ENCODE data around the gene ITIH3.

The ITIH3 gene

GRCh38 chr3:52793702-52794611 is 639 bp upstream of the ITIH3 start:
- no peak for DNase-seq (ENCODE audit: low read depth, low spot score)

- no peak for DNase-seq (ENCODE audit: low read depth, low spot score)
These were observed 803 bp downstream of the ITIH3 start for GRCh38 chr3:52795298-52795900.

- no peak for DNase-seq (ENCODE audit: low read depth, low spot score)
These were observed 1.8 kb downstream of the ITIH3 start for GRCh38 chr3:52796411-52796810.

GRCh38 chr3:52798376-52798977 is 3.9 kb downstream of the ITIH3 start:
- DNase-seq (ENCODE audit: low read depth, low spot score): no peak

GRCh38 chr3:52798978-52799476 is 4.4 kb downstream of the ITIH3 start:
- DNase-seq (ENCODE audit: low read depth, low spot score): no peak

GRCh38 chr3:52800079-52800478 is 5.5 kb downstream of the ITIH3 start:
- DNase-seq (ENCODE audit: low read depth, low spot score): no peak

- no peak for DNase-seq (ENCODE audit: low read depth, low spot score)
These were observed 7.2 kb downstream of the ITIH3 start for GRCh38 chr3:52801839-52802238.

GRCh38 chr3:52805270-52806039 is 10.9 kb downstream of the ITIH3 start:
- no peak for DNase-seq (ENCODE audit: low read depth, low spot score)

GRCh38 chr3:52809149-52809548 is 14.6 kb downstream of the ITIH3 start:
- DNase-seq (ENCODE audit: low read depth, low spot score): no peak

GRCh38 chr3:52809662-52810377 is 15.2 kb downstream of the ITIH3 start:
- DNase-seq (ENCODE audit: low read depth, low spot score): no peak

- DNase-seq (ENCODE audit: low read depth, low spot score): no peak
These were observed 16.3 kb downstream of the ITIH3 start for GRCh38 chr3:52810923-52811322.

- DNase-seq (ENCODE audit: low read depth, low spot score): no peak
These were observed 16.9 kb downstream of the ITIH3 start for GRCh38 chr3:52811452-52812011.

GRCh38 chr3:52813810-52814209 is 19.2 kb downstream of the ITIH3 start:
- DNase-seq (ENCODE audit: low read depth, low spot score): no peak

- DNase-seq (ENCODE audit: low read depth, low spot score): no peak
These were observed 21.6 kb downstream of the ITIH3 start for GRCh38 chr3:52816199-52816598.

- DNase-seq (ENCODE audit: low read depth, low spot score): no peak
These were observed 22.1 kb downstream of the ITIH3 start for GRCh38 chr3:52816654-52817053.

GRCh38 chr3:52817221-52817620 is 22.6 kb downstream of the ITIH3 start:
- DNase-seq (ENCODE audit: low read depth, low spot score): no peak

- DNase-seq (ENCODE audit: low read depth, low spot score): no peak
These were observed 23.3 kb downstream of the ITIH3 start for GRCh38 chr3:52817860-52818259.

- no peak for DNase-seq (ENCODE audit: low read depth, low spot score)
These were observed 25.3 kb downstream of the ITIH3 start for GRCh38 chr3:52819936-52820335.

GRCh38 chr3:52820736-52821135 is 26.1 kb downstream of the ITIH3 start:
- no peak for DNase-seq (ENCODE audit: low read depth, low spot score)

GRCh38 chr3:52822363-52822762 is 27.8 kb downstream of the ITIH3 start:
- DNase-seq (ENCODE audit: low read depth, low spot score): no peak

- DNase-seq (ENCODE audit: low read depth, low spot score): no peak
These were observed 29.4 kb downstream of the ITIH3 start for GRCh38 chr3:52824037-52824436.

Measured in smooth muscle cell of the brain vasculature (primary cell).